GM19328 (cell line): ENCODE results near the gene STK10.
"Not testable (repeated sequence)": the region's sequence is repeated elsewhere in the genome, so short reads cannot be mapped to it uniquely, and the experiment has no call there.

Source experiments
- ATAC-seq: cut with Tn5 transposase; IDR thresholded peaks from one replicate; pipeline ENCODE4 v1.9.1; 2021; ENCODE audit warnings: mild to moderate bottlenecking, moderate library complexity; ENCODE audit not compliant: unreplicated experiment

STK10 gene

DNA sequence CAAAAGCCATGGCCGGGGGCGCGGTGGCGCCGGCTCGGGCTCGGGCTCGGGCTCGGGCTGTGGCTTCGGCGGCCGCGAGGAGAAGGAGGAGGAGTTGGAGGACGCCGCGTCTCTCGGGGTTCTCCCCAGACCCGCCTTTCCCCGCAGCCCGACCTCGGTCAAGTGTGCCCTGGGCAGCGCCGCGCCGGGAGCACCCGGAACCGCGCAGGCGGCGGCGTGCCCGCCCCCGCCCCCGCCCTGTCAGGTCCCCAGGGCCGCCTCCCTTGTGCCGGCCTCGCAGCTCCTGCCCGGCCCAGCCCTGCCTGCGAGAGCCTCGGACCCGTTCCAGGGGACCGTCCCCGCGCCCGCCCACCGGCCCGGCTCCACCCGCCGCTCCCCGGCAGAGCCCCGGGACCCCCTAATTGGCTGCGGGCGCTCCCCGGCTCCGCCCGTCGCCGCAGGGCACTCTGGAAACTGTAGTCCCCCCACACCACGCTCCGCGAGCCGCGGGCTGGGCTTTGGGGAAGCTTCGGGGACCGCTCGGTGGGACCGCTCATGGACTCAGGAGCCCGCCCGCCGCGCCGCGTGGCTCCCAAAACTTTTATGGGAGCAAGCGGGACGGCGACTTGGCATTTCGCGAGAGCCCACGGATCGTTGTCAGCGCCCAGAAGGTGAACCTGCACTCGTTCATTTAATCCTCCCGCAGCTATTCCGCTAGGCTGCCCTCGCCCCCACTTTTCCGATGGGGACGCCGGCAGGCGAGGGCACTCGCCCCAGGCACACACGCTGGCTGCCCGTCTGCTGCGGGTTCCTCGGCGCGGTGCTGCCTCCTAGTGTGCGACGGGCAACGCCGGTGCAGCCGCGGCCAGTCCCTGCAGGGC lies at the start of gene STK10:
STK10 (minus strand) TSS at position 192 of the 860 bp plus-strand sequence; CDS start at position 10, 182 bp downstream.
- ATAC-seq: peak; percentile 72

DNA sequence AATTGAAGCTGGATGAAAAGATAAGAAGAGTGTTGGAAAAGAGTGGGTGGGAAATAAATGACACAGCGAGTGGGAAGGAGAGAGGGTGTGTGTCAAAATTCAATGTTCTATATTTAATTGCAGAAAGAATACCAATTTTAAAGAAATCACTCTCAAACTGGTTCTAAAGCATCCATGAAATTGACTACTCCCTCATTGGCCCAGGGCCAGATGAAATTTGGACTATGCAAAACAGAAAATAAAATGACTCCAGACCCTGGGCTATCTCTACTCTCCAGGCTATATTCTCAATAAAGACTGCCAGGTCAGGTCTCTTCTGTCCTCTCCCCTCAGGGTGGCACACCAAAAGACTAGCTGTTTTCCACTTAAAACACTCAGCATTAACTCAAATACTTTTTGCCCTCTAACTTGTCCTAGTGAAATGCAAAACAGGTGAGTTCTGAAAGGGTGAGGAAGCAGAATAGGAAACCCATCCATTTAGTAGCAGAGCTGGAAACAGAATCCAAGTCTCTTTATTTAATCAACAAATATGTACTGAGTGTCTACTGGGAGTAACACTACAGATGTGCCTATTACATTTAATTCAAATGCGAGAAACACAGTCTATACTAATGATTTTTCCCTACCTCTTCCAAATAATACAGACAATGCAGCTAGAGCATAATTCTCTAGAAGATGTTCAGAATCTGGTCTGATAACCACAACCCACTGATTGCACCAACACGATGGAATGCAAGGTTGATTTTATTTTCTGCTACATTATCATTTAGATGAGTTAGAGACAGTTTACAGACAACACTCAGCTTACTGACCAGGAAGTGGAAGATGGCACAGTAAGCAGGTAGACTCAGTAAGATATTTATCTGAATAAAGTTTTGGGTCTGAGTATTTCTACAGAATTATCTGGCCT lies 48.1 kb upstream of the STK10 start:
- no peak for ATAC-seq

DNA sequence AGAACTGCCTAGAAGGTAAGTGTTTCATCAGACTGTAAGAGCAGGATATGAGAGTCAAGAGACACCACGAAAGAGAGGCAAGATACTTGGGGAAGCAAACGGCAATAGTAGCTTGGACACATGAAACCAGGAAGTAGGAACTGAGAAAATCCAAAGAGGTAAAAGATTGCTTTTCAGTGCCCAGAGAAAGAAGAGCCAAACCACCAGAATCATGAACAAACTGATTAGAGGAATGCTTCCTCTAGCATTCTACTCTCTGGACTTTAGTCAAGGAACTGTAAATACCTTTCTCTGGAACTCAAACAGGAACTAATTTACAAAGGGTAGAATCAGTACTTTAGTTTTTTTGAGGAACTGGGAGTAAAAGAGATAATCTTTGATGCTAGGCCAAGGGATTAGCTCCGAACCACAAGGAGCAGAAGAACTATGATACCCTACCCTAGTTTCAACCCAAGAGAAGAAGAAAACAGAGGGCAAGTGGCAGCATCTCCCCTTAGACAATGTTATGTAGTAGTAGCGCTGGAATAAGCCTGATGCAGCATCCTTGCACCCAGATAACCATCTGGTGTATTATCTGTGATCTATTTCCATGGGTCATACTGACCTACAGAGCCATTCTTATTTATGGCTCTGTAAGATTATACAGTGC lies 47.2 kb upstream of the STK10 start:
- ATAC-seq: no peak

DNA sequence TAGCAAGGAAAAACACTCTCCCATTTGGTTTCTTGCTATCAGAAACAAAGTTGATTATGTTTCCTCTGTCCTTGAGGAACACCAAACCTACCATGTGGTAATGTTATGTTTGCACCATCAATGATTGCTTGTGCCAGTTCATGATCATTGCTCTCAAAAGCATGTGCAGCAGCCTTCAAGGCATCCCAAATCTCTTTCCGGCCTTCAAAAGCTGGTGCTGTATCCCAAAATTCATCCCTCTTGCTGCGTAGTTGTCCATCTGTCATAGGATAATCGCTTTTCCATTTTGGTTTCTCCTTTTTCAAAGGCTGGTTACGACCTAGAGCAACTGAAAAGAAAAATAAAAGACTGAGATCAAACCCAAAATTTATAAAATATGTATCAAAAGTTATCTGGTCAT lies 46.0 kb upstream of the STK10 start:
- ATAC-seq: no peak

DNA sequence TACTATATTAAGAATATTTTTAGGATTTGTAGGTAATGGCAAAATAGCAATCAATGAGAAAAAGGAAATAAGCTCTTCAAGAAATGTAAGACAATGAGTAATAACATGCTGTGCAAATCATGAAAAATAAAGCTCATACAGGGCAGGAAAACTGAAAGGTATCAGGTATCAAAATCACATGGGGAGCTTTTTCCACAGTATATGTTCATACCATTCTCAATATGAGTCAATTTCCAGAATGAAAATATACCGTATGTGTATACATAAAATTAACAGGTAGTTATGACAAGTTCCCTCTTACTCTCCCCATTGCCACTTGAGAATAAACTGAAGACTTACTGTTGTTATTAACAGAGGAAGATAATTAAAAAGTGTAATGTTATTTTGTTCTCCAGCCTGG lies 41.9 kb upstream of the STK10 start:
- no peak for ATAC-seq

DNA sequence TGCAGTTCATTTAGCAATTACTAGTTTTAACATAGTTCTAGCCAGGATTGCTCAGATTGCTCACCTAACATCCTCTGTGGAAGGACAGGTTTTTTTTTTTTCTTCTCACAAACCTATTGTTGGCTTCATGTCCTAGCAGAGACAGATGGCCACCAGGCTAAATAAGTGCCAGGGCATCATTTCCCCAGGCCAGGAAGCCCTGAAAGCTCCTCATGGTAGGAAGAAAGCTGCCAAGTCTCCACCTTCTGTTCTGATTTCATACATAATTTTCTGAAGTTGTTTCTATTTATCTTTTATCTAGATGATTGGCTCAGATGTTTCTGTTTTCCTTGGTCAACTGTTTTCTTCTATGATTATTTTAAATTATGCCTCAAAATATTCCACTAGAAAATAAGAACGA lies 37.0 kb upstream of the STK10 start:
- no peak for ATAC-seq

DNA sequence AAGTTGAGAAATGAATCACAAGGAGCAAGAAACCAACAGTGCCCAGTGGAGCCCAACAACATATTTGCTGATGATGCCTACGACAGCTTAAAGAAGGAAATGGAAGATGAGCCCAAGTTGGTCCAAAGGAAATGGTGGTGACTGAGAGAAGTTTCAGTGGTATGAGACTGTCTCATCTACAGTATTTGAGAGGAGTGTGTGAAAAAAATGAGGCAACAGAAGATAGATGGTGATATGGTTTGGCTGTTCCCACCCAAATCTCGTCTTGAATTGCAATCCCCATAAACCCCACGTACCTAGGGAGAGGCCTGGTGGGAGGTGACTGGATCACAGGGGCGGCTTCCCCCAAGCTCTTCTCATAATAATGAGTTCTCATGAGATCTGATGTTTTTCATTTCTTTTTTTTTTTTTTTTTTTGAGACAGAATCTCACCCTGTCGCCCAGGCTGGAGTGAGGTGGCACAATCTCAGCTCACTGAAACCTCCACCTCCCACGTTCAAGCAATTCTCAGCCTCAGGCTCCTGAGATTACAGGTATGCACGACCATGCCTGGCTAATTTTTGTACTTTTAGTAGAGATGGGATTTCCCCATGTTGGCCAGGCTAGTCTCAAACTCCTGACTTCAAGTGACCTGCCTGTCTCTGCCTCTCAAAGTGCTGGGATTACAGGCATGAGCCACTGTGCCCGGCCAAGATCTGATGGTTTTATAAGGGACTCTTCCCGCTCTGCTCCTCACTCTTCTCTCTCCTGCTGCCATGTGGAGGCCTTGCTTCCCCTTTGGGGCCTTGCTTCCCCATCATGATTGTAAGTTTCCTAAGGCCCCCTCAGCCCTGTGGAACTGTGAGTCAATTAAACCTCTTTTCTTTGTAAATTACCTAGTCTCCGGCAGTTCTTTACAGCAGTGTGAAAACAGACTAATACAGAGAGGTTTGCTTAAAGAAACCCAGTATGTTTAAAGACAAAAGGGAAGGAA lies 36.2 kb upstream of the STK10 start:
- peak; percentile 75 for ATAC-seq

DNA sequence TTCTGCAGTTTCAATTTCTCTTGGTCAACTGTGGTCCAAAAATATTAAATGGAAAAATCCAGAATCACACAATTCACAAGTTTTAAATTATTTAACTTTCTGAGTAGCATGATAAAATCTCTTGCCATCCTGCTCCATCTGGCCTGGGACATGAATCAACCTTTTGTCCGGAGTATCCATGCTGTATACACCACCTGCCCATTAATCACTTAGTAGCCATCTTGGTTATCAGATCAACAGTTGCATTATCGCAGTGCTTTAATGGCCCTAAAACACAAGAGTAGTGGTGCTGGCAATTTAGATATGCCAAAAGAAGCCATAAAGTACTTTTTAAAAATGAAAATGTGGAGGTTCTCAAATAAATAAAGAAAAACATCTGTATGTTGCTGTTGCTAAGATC lies 31.3 kb upstream of the STK10 start:
- ATAC-seq: no peak

DNA sequence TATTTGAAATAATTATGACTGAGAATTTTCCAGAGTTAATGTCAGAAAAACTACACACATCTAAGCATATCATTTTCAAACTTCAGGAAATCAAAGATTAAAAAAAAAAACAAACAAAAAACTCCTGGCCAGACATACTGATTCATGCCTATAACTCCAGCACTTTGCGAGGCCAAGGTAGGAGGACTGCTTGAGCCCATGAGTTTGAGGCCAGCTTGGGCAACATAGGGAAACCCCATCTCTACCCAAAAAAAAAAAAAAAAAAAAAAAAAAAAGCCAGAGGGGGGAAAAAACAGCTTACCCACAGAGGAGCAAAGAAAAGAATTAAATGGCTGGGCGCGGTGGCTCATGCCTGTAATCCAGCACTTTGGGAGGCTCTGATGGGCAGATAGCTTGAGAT lies 28.3 kb upstream of the STK10 start:
- ATAC-seq: no peak

DNA sequence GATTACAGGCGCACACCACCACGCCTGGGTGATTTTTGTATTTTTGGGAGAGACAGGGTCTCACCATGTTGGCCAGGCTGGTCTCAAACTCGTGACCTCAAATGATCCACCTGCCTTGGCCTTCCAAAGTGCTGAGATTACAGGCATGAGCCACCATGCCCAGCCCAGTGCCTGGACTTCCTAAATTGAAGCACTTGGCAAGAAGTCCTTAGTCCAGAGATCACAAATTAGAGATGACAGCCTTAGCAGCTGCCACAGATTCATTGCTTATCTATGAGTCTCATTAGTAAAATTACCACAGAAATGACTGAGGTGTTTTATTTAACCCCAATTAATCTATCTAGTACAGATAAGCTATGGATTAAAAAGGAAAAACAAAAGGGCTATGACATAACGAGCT lies 25.1 kb upstream of the STK10 start:
- ATAC-seq: no peak

DNA sequence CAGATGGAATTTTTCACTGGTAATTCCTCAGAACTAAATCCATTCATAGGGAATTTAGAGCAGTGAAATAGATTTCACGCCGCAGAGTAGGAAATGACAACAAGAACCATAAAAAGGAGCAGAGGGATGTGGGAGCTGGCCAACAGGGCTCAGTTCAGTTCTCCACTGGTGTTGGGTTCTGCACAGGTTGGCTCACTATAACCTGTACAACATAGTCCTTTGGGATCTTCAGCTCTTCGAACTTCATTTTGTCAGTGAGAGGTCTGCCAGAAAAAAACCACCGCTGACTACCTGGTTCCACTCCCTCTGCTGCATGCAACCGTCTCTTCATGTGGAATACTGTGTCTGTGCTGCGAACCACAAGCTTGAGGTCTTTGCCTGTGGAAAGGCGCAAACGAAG lies 23.7 kb upstream of the STK10 start:
- no peak for ATAC-seq

DNA sequence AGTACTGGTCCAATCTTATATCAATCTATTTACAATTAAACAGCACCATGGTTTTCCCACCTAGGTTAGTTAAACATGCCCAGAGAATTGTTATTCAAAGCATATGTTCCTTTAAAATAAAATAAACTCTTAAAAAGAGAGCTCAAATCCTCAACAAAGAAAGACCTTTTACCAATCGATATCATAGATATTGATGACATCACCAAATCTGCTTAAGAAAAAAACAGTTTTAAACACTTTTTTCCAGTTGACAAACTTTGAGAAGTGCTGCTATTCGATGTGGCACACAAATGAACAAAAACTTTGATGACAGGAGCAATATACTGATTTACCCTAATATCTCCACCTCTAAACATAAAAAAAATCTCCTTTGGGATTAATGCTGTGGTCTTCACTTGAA lies 21.7 kb upstream of the STK10 start:
- ATAC-seq: no peak

DNA sequence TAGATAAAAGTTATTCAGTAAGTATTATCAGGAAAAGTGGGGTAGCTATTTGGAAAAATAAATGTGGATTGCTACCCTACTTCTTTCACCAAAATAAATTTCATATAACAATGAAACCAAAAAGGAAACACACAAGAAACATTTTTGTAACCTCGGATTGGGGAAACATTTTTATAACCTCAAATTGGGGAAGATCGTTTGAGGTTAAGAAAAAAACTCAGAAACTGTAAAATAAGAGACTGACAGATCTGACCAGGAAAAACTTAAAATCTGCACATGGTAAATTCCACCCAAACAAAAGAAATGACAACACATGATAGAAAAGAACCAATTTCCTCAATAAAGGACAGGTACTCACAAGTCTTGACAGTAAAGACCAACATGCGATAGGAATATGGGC lies 19.5 kb upstream of the STK10 start:
- no peak for ATAC-seq

DNA sequence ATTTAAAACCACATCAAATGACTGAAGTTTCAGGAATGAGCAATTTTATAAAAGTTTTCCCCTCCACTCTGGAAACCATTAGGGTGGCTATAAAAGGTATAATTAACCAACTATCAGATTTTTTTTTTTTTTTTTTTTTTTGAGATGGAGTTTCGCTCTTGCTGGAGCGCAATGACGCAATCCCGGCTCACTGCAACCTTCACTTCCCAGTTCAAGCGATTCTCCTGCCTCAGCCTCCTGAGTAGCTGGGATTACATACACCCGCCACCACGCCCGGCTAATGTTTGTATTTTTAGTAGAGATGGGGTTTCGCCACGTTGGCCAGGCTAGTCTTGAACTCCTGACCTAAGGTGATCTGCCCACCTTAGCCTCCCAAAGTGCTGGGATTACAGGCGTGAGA lies 18.0 kb upstream of the STK10 start:
- ATAC-seq: not testable (repeated sequence)

DNA sequence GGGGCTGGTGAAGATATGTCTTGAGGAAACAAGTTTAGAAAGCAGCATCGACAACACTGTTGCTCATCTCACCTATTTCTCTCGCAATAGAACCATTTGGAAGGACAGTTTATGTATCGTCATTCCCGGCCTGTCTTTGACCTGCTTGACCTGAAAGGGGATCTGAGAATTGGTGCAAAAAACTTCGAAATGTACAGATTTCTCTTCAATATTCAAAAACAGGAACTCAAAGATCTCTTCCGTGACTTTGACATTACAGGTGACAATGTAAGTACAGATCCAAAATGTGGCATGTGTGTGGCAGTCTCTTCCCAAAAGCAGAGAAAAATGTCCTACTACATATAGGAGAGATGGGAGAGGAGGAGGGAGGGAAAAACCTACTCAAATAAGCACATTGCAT lies 12.5 kb upstream of the STK10 start:
- ATAC-seq: no peak

DNA sequence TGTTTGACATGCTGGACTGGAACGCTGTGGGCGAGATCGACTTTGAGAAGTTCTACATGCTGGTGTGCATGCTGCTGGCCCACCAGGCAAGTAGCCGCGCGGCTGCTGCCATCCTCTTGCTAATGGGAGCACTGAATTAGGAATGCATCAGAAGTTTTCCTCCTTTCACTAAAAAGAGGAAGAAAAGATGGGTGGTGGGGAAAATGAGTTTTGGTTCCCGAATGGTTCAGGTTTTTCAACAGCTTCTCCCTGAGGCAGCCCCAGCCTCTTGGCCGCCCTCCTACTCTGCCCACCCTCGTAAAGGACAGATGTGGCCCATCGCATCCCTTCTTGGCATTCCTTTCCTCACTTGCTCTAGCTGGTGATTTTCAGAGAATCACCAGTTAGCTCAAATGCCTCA lies 11.4 kb upstream of the STK10 start:
- no peak for ATAC-seq

DNA sequence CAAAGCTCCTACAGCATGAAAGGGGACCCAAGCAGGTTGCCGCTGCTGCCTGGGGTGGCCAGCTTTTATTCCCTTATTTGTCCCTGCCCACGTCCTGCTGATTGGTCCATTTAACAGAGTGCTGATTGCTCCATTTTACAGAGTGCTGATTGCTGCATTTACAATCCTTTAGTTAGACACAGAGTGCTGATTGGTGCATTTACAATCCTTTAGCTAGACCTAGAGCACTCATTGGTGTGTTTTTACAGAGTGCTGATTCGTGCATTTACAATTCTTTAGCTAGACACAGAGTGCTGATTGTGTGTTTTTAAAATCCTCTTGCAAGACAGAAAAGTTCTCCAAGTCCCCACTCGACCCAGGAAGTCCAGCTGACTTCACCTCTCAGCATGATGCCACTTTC lies 9.8 kb upstream of the STK10 start:
- not testable (repeated sequence) for ATAC-seq

DNA sequence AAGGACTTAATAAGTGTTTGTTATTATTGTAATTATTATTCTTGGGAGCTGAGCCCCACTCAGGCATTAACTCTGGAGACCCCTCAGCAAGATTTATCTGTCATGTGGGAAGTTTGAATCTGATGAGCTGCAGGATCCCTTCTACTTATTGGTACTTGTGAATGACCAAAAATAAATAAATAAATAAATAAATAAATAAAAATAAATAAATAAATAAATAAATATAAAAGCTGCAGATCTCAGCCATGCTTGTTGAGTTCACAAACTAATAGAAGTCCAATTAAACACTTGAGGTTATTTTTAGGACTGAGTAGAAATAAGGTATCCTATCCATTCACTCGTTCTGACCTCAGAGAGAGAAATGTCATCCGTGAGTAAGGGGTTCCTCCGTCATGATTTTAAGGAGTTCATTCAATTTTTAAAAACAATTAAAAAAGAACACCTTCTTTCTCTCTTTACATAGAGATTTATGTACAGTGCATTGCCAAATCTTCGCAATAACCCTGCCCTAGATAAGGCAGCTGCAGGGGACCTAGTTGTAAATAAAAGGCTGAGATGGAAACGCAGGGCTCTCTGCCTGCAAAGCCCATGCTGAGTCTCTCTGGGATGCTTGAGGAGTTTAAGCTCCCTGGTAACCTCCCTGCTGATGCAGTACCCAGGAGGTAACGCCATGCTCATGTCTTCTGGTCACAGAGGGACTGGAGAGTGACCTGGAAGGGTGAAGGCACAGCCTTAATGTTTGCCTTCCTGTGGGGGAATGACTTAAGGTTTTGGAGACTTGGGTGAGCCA lies 7.2 kb upstream of the STK10 start:
- no peak for ATAC-seq

DNA sequence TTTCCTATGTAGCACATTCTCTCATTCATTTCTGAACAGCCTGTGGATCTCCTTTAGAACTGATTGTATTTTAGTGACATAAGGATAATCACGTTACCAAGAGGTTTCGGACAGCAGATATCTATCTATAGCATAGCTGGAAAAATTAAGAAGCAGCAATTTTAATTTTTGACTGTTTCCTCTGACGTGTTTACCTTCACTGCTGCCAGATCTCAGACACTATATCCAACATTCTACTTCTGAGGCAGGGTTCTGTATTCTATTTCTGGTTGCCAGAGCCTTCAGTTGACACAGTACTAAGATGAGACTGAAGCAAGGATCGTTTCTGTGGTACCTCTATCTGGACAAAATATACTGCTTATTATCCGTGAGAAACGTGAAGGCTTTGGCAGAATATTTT lies 5.8 kb upstream of the STK10 start, which contains the start of gene EFCAB9:
EFCAB9 (plus strand) TSS at position 301 of the 400 bp plus-strand sequence; CDS start at position 302, 1 bp downstream.
- no peak for ATAC-seq
